ENCODE data around the gene TMEM143. TPM values are rescaled to one million over a fixed set of nuclear protein-coding genes. Genes with fewer than 3 reads are reported as not detected.
A peak's percentile ranks its signal among the peaks of the same experiment; 100 is the strongest.
"Not testable (repeated sequence)": the region's sequence is repeated elsewhere in the genome, so short reads cannot be mapped to it uniquely, and the experiment has no call there.

TMEM143 gene
- total RNA-seq, 1 donor from 2014 or later, result 11.9 TPM

- Mint-ChIP-seq H3K4me3 (ENCODE audit: unreplicated experiment) (no peak overlapping the region), H3K27ac (ENCODE audit: unreplicated experiment) (no peak overlapping the region), H3K4me1 (ENCODE audit: low read depth, unreplicated experiment) (no peaks in the 10 kb centered on the region), H3K9me3 (ENCODE audit: unreplicated experiment) (peaks cover 5% of the 10 kb centered on the region), H3K27me3 (ENCODE audit: unreplicated experiment) (peaks cover 7% of the 10 kb centered on the region), H3K36me3 (ENCODE audit: unreplicated experiment) (no peaks in the 10 kb centered on the region)
- DNase-seq, result no peak
- TF ChIP-seq CTCF (IDR thresholded peaks at IDR 0.05; ENCODE audit: partially characterized antibody, unreplicated experiment), result no peak
These were observed 45.3 kb downstream of the TMEM143 start for GRCh38 chr19:48318286-48318987.

- DNase-seq; H3K27ac Mint-ChIP-seq (ENCODE audit: unreplicated experiment); H3K36me3 Mint-ChIP-seq (ENCODE audit: unreplicated experiment); H3K4me1 Mint-ChIP-seq (ENCODE audit: low read depth, unreplicated experiment); H3K27me3 Mint-ChIP-seq (ENCODE audit: unreplicated experiment); H3K4me3 Mint-ChIP-seq (ENCODE audit: unreplicated experiment); H3K9me3 Mint-ChIP-seq (ENCODE audit: unreplicated experiment): not testable (repeated sequence)
These were observed 46.1 kb downstream of the TMEM143 start for GRCh38 chr19:48317708-48317960.

- TF ChIP-seq CTCF (IDR thresholded peaks at IDR 0.05; ENCODE audit: partially characterized antibody, unreplicated experiment), result no peak
- Mint-ChIP-seq H3K27ac (ENCODE audit: unreplicated experiment) (no peak overlapping the region), H3K27me3 (ENCODE audit: unreplicated experiment) (peaks cover 1% of the 10 kb centered on the region), H3K9me3 (ENCODE audit: unreplicated experiment) (no peaks in the 10 kb centered on the region), H3K4me1 (ENCODE audit: low read depth, unreplicated experiment) (no peaks in the 10 kb centered on the region), H3K36me3 (ENCODE audit: unreplicated experiment) (no peaks in the 10 kb centered on the region), H3K4me3 (ENCODE audit: unreplicated experiment) (no peak overlapping the region)
- no peak for DNase-seq
These were observed 48.0 kb downstream of the TMEM143 start for GRCh38 chr19:48315712-48316111.

- Mint-ChIP-seq H3K9me3 (ENCODE audit: unreplicated experiment) (peaks cover 2% of the 10 kb centered on the region), H3K4me1 (ENCODE audit: low read depth, unreplicated experiment) (peaks cover 11% of the 10 kb centered on the region), H3K27me3 (ENCODE audit: unreplicated experiment) (no peaks in the 10 kb centered on the region), H3K36me3 (ENCODE audit: unreplicated experiment) (no peaks in the 10 kb centered on the region), H3K4me3 (ENCODE audit: unreplicated experiment) (no peak overlapping the region), H3K27ac (ENCODE audit: unreplicated experiment) (no peak overlapping the region)
- DNase-seq, result no peak
- no peak for TF ChIP-seq CTCF (IDR thresholded peaks at IDR 0.05; ENCODE audit: partially characterized antibody, unreplicated experiment)
These were observed 52.4 kb downstream of the TMEM143 start for GRCh38 chr19:48311384-48311783.

GRCh38 chr19:48310227-48310626 lies 53.5 kb downstream of the TMEM143 start:
- H3K27me3 Mint-ChIP-seq (ENCODE audit: unreplicated experiment), result no peaks in the 10 kb centered on the region
- no peak overlapping the region for H3K27ac Mint-ChIP-seq (ENCODE audit: unreplicated experiment)
- peaks cover 2% of the 10 kb centered on the region for H3K9me3 Mint-ChIP-seq (ENCODE audit: unreplicated experiment)
- TF ChIP-seq CTCF (IDR thresholded peaks at IDR 0.05; ENCODE audit: partially characterized antibody, unreplicated experiment), result no peak
- no peak overlapping the region for H3K4me3 Mint-ChIP-seq (ENCODE audit: unreplicated experiment)
- DNase-seq, result no peak
- no peaks in the 10 kb centered on the region for H3K36me3 Mint-ChIP-seq (ENCODE audit: unreplicated experiment)
- H3K4me1 Mint-ChIP-seq (ENCODE audit: low read depth, unreplicated experiment), result peaks cover 11% of the 10 kb centered on the region

- not testable (repeated sequence) for H3K27me3 Mint-ChIP-seq (ENCODE audit: unreplicated experiment); H3K36me3 Mint-ChIP-seq (ENCODE audit: unreplicated experiment); H3K4me3 Mint-ChIP-seq (ENCODE audit: unreplicated experiment); DNase-seq; H3K9me3 Mint-ChIP-seq (ENCODE audit: unreplicated experiment)
- H3K27ac Mint-ChIP-seq (ENCODE audit: unreplicated experiment), result peak overlapping the region; percentile 67
- peaks cover 11% of the 10 kb centered on the region for H3K4me1 Mint-ChIP-seq (ENCODE audit: low read depth, unreplicated experiment)
These were observed 54.0 kb downstream of the TMEM143 start for GRCh38 chr19:48309731-48310130.

Measured in glutamatergic neuron (in vitro differentiated cells).